ENCODE results near the gene PRAMEF15.
"Not testable (repeated sequence)": the region's sequence is repeated elsewhere in the genome, so short reads cannot be mapped to it uniquely, and the experiment has no call there.

- not testable (repeated sequence) for TF ChIP-seq CTCF, POLR2A (IDR thresholded peaks at IDR 0.05)
These were observed 12.1 kb upstream of the PRAMEF15 start, which contains the start of gene PRAMEF33 for GRCh38 chr1:13303239-13303638.

All from uterus (tissue), 2 donors.